K562 (cell line): Measurements from ENCODE around the gene MTERF2. TPM values are rescaled to one million over a fixed set of nuclear protein-coding genes. Genes with fewer than 3 reads are reported as not detected.

Source experiments
- AFF4 ChIP-seq: sonication (generic); formaldehyde crosslinking; IDR thresholded peaks from 2 replicates; pipeline ENCODE4 v1.8.0; 2023; ENCODE audit warnings: mild to moderate bottlenecking, missing genetic modification reagents
- ATF7 ChIP-seq: fragments of 450-650 bp; IDR thresholded peaks from 2 replicates; pipeline ENCODE4 v1.7.1; 2014; ENCODE audit warnings: mild to moderate bottlenecking, moderate library complexity
- CC2D1A ChIP-seq: fragments of 450-650 bp; IDR thresholded peaks from 2 replicates; pipeline ENCODE4 v1.6.1; 2017; ENCODE audit warnings: mild to moderate bottlenecking
- E4F1 ChIP-seq: fragments of 250-450 bp; sonication (Bioruptor Pico); IDR thresholded peaks from 2 replicates; pipeline ENCODE4 v1.5.0; 2021; ENCODE audit warnings: mild to moderate bottlenecking, borderline replicate concordance
- GTF2E2 ChIP-seq: fragments of 200-800 bp; sonication (Bioruptor generic); IDR thresholded peaks from 2 replicates; pipeline ENCODE4 v1.6.1; 2016; ENCODE audit warnings: missing genetic modification characterization, missing compliant biosample characterization
- L3MBTL2 ChIP-seq: fragments of 450-650 bp; IDR thresholded peaks from 2 replicates; pipeline ENCODE4 v1.6.1; 2016; ENCODE audit warnings: mild to moderate bottlenecking, moderate library complexity
- NFIC ChIP-seq: fragments of 450-650 bp; IDR thresholded peaks from 2 replicates; pipeline ENCODE4 v1.6.1; 2017; ENCODE audit warnings: mild to moderate bottlenecking, inconsistent platforms
- PHF20 ChIP-seq: fragments of 450-650 bp; IDR thresholded peaks from 2 replicates; pipeline ENCODE4 v1.6.1; 2018; ENCODE audit not compliant: partially characterized antibody
- SAFB ChIP-seq: fragments of 200-400 bp; formaldehyde crosslinking; IDR thresholded peaks from 2 replicates; pipeline ENCODE4 v1.6.1; 2017; ENCODE audit warnings: low read depth, low read length, borderline replicate concordance
- SETDB1 ChIP-seq: IDR thresholded peaks from one replicate; pipeline ENCODE4 v1.6.1; 2012; ENCODE audit warnings: low read length, control low read depth, inconsistent platforms
- SMARCA5 ChIP-seq: fragments of 450-650 bp; IDR thresholded peaks from 2 replicates; pipeline ENCODE4 v1.6.1; 2016
- SNIP1 ChIP-seq: fragments of 450-650 bp; IDR thresholded peaks from 2 replicates; pipeline ENCODE4 v1.7.1; 2017; ENCODE audit warnings: low read depth, mild to moderate bottlenecking
- THRA ChIP-seq: fragments of 450-650 bp; IDR thresholded peaks from 2 replicates; pipeline ENCODE4 v1.6.1; 2017; ENCODE audit warnings: mild to moderate bottlenecking, moderate library complexity
- TSHZ1 ChIP-seq: fragments of 250-450 bp; sonication (Bioruptor Pico); IDR thresholded peaks from 2 replicates; pipeline ENCODE4 v1.4.0; 2020; ENCODE audit warnings: mild to moderate bottlenecking, moderate library complexity
- U2AF2 ChIP-seq: fragments of 200-400 bp; formaldehyde crosslinking; optimal IDR thresholded peaks from 2 replicates; pipeline ENCODE3; 2017; ENCODE audit warnings: low read depth, mild to moderate bottlenecking, low read length
- ZBTB33 ChIP-seq: sonication (generic); formaldehyde crosslinking; IDR thresholded peaks from 2 replicates; pipeline ENCODE4 v1.8.1; 2023; ENCODE audit warnings: mild to moderate bottlenecking, missing genetic modification reagents
- polyA plus RNA-seq, 8 experiments: library from polyadenylated mRNA; depleted of rRNA in 4 of 8; stranded (reverse) in 5 of 8; unstranded in 3 of 8; fragments of >200 nt; fragmentation: Nextera tagmentation in 2 of 8; fragmentation: Illumina TruSeq in 1 of 8; extraction: Ambion mirVana in 2 of 8; extraction: Trizol in 1 of 8; gene quantifications; 2 replicates each; pipeline versions ENCODE4 v1.2.1 to v1.2.3, GENCODE V29; 2011 to 2014; ENCODE audit warnings: inconsistent platforms in 1 of 8, missing spikeins in 1 of 8
- total RNA-seq, 7 experiments: library from RNA; depleted of rRNA in 6 of 7; stranded (reverse); fragments of >200 nt in 6 of 7; fragmentation: Illumina TruSeq in 2 of 7; extraction: Trizol in 2 of 7; gene quantifications; 2 replicates each; pipeline versions ENCODE4 v1.2.1 to v1.2.3, GENCODE V29; 2011 to 2021; ENCODE audit warnings: low replicate concordance in 1 of 7

Gene MTERF2
- total and polyA plus RNA-seq, 9 of the 15 experiments (the other 6 are each of a cell fraction or from before 2014, with no cell fraction given), result 10.0 to 63.2 (median 33.2) TPM

- TF ChIP-seq TSHZ1 (CRISPR knock-in tag) (no peak), NFIC (peak; percentile 64), PHF20 (peak; percentile 6), GTF2E2 (tag) (no peak), CC2D1A (peak; percentile 65; the same call in 1 of the 2 replicates), L3MBTL2 (peak; percentile 88), SNIP1 (no peak), SMARCA5 (0 out of 2 replicates have a peak, but pooled peaks have one; percentile 17), ZBTB33 (CRISPR knock-in tag) (no peak), ATF7 (peak; percentile 51; the same call in 1 of the 2 replicates), SAFB (no peak), SETDB1 (no peak), U2AF2 (no peak), E4F1 (no peak), AFF4 (CRISPR knock-in tag) (0 out of 2 replicates have a peak, but pooled peaks have one; percentile 13), THRA (no peak)
These were observed 2.3 kb downstream of the MTERF2 start (continued) for GRCh38 chr12:106984588-106985137.
